Measurements from ENCODE around the gene ZNF333.
"Not testable (repeated sequence)": the region's sequence is repeated elsewhere in the genome, so short reads cannot be mapped to it uniquely, and the experiment has no call there.

The ZNF333 gene

GRCh38 chr19:14764401-14764800 is 74.6 kb downstream of the ZNF333 start:
- H3K27ac ChIP-seq = no peak overlapping the region
- H3K4me3 ChIP-seq = no peak overlapping the region

- H3K27ac ChIP-seq, H3K4me3 ChIP-seq: not testable (repeated sequence)
These were observed 75.6 kb downstream of the ZNF333 start for GRCh38 chr19:14765403-14765802.

GRCh38 chr19:14765841-14766240 is 76.0 kb downstream of the ZNF333 start:
- not testable (repeated sequence) for H3K27ac ChIP-seq, H3K4me3 ChIP-seq

GRCh38 chr19:14767466-14767971 is 77.7 kb downstream of the ZNF333 start:
- no peak overlapping the region for H3K27ac ChIP-seq
- no peak overlapping the region for H3K4me3 ChIP-seq

- H3K27ac ChIP-seq = no peak overlapping the region
- H3K4me3 ChIP-seq = no peak overlapping the region
These were observed 78.2 kb downstream of the ZNF333 start for GRCh38 chr19:14768001-14768400.

- Histone ChIP-seq H3K27ac (no peak overlapping the region), H3K4me3 (no peak overlapping the region)
These were observed 79.4 kb downstream of the ZNF333 start for GRCh38 chr19:14769201-14769600.

GRCh38 chr19:14770136-14770535 is 80.3 kb downstream of the ZNF333 start:
- no peak overlapping the region for H3K4me3 ChIP-seq

GRCh38 chr19:14770944-14771839 is 81.3 kb downstream of the ZNF333 start:
- H3K4me3 ChIP-seq = no peak overlapping the region
- no peak overlapping the region for H3K27ac ChIP-seq

More at GRCh38 chr19:14770136-14770535, 80.3 kb downstream of the ZNF333 start:
- no peak overlapping the region for H3K27ac ChIP-seq

GRCh38 chr19:14772467-14772866 is 82.6 kb downstream of the ZNF333 start:
- Histone ChIP-seq H3K4me3 (no peak overlapping the region), H3K27ac (no peak overlapping the region)

GRCh38 chr19:14772995-14773394 is 83.1 kb downstream of the ZNF333 start:
- H3K27ac ChIP-seq = no peak overlapping the region
- no peak overlapping the region for H3K4me3 ChIP-seq

- H3K27ac ChIP-seq, H3K4me3 ChIP-seq: not testable (repeated sequence)
These were observed 83.9 kb downstream of the ZNF333 start for GRCh38 chr19:14773722-14774121.

GRCh38 chr19:14774373-14774772 is 84.5 kb downstream of the ZNF333 start:
- Histone ChIP-seq H3K27ac (no peak overlapping the region), H3K4me3 (peak overlapping the region in 1 of 7 experiments; percentile 49)

GRCh38 chr19:14775326-14775725 is 85.5 kb downstream of the ZNF333 start:
- peak overlapping the region in 5 of 7 experiments; percentile 21 to 49 (median 31) for H3K4me3 ChIP-seq
- H3K27ac ChIP-seq = not testable (repeated sequence)

GRCh38 chr19:14775869-14776586 is 86.2 kb downstream of the ZNF333 start:
- peak overlapping the region; percentile 21 to 49 (median 31) for H3K4me3 ChIP-seq
- H3K27ac ChIP-seq = peak overlapping the region in 11 of 21 experiments; percentile 5 to 76 (median 32)

GRCh38 chr19:14777645-14778044 is 87.8 kb downstream of the ZNF333 start:
- not testable (repeated sequence) for H3K27ac ChIP-seq, H3K4me3 ChIP-seq

- H3K27ac ChIP-seq = peak within 1 kb of the TSS in 1 of 21 experiments; percentile 17
- H3K4me3 ChIP-seq = not testable (repeated sequence)
These were observed 88.4 kb downstream of the ZNF333 start, which contains the start of gene ADGRE2 for GRCh38 chr19:14778110-14778845. ADGRE2 (minus strand) TSS chr19:14778560; CDS start chr19:14776756, 1,804 bp downstream.

GRCh38 chr19:14779151-14779550 is 89.3 kb downstream of the ZNF333 start:
- Histone ChIP-seq H3K27ac (no peak overlapping the region), H3K4me3 (no peak overlapping the region)

- not testable (repeated sequence) for H3K27ac ChIP-seq, H3K4me3 ChIP-seq
These were observed 90.9 kb downstream of the ZNF333 start for GRCh38 chr19:14780622-14781225.

Data from skin epidermis (tissue), 12 donors.